ENCODE measurements around the gene C3orf20. TPM values are rescaled to one million over a fixed set of nuclear protein-coding genes. Genes with fewer than 3 reads are reported as not detected.
A peak's percentile ranks its signal among the peaks of the same experiment; 100 is the strongest.

The C3orf20 gene
- total and polyA plus RNA-seq, 9 of the 15 experiments (the other 6 are each of a cell fraction or from before 2014, with no cell fraction given): 0.04 TPM; not detected in 8

DNA sequence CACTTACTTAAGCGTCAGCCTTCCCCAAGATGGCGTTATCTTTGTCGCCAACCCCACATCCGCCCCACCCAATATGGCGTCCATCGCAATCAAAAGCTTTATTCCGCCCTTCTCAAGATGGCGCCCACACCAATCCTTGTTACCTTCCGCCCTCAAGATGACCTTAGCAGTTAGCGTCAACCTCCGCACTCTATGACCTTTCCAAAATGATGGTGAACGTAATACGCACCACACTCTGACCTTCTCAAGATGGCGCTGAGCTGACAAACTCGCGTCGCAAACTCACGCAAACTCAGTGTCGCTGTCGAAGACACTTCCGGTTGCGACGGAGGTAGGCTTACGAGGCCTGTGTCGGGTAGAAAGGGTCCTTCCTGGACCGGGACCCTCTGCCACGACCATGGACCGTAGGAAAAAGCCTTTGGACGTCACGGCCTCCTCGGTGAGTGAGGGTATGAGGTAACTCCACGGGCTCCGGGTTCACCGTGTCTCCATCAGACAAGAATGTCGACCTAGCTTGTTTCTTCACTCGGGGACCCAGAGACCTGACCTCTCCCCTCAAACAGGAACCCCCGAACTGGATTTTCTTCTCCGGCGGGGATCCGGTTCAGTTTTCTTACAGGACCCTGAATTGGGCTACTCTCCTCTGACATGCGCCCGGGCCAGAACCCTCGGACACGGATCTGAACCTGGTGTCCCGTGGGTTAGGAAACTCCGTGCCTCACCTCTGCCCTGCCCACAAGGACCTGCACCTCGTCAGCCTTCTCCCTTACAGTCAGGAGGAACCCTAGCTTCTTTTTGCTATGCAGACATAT, 23.3 kb upstream of the C3orf20 start, which contains the start of gene CCDC174 (continued):
- TF ChIP-seq TAF1 (IDR thresholded peaks at IDR 0.05; ENCODE audit: control insufficient read depth, extremely low read depth, insufficient read depth, low read length, severe bottlenecking): peak; percentile 92
- TF ChIP-seq TCF7L2 (IDR thresholded peaks at IDR 0.05; ENCODE audit: low read depth, low read length): no peak
- TF ChIP-seq PTRF (tag; IDR thresholded peaks at IDR 0.05): no peak
- TF ChIP-seq GATAD2B (IDR thresholded peaks at IDR 0.05; ENCODE audit: borderline replicate concordance): peak; percentile 54; the same call in 1 of the 2 replicates
- peak; percentile 82; the same call in 1 of the 2 replicates for TF ChIP-seq NR1H2 (CRISPR knock-in tag; IDR thresholded peaks at IDR 0.05)
- TF ChIP-seq MAX (CRISPR knock-in tag; IDR thresholded peaks at IDR 0.05): peak; percentile 56; the same call in 1 of the 2 replicates
- TF ChIP-seq RCOR1 (IDR thresholded peaks at IDR 0.05; ENCODE audit: borderline replicate concordance in 1 of 2, low read depth in 2 of 2, low read length in 2 of 2): peak in 1 of 2 experiments; percentile 52; a peak in 1 of 4 replicates
- TF ChIP-seq RREB1 (CRISPR knock-in tag; IDR thresholded peaks at IDR 0.05): no peak; the same call in 1 of the 2 replicates
- no peak for TF ChIP-seq STAT5A (IDR thresholded peaks at IDR 0.05; ENCODE audit: borderline replicate concordance, low read length)
- TF ChIP-seq ZNF41 (CRISPR knock-in tag; conservative IDR thresholded peaks at IDR 0.05): no peak
- TF ChIP-seq, protein P1, sequence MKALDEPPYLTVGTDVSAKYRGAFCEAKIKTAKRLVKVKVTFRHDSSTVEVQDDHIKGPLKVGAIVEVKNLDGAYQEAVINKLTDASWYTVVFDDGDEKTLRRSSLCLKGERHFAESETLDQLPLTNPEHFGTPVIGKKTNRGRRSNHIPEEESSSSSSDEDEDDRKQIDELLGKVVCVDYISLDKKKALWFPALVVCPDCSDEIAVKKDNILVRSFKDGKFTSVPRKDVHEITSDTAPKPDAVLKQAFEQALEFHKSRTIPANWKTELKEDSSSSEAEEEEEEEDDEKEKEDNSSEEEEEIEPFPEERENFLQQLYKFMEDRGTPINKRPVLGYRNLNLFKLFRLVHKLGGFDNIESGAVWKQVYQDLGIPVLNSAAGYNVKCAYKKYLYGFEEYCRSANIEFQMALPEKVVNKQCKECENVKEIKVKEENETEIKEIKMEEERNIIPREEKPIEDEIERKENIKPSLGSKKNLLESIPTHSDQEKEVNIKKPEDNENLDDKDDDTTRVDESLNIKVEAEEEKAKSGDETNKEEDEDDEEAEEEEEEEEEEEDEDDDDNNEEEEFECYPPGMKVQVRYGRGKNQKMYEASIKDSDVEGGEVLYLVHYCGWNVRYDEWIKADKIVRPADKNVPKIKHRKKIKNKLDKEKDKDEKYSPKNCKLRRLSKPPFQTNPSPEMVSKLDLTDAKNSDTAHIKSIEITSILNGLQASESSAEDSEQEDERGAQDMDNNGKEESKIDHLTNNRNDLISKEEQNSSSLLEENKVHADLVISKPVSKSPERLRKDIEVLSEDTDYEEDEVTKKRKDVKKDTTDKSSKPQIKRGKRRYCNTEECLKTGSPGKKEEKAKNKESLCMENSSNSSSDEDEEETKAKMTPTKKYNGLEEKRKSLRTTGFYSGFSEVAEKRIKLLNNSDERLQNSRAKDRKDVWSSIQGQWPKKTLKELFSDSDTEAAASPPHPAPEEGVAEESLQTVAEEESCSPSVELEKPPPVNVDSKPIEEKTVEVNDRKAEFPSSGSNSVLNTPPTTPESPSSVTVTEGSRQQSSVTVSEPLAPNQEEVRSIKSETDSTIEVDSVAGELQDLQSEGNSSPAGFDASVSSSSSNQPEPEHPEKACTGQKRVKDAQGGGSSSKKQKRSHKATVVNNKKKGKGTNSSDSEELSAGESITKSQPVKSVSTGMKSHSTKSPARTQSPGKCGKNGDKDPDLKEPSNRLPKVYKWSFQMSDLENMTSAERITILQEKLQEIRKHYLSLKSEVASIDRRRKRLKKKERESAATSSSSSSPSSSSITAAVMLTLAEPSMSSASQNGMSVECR (CRISPR knock-in tag; IDR thresholded peaks at IDR 0.05): peak; percentile 87
- no peak for TF ChIP-seq ZNF707 (CRISPR knock-in tag; conservative IDR thresholded peaks at IDR 0.05)
- TF ChIP-seq TCF3 (CRISPR knock-in tag; IDR thresholded peaks at IDR 0.05): peak; percentile 48
- TF ChIP-seq ZFPM2 (CRISPR knock-in tag; IDR thresholded peaks at IDR 0.05): no peak
- no peak for TF ChIP-seq GTF2B (IDR thresholded peaks at IDR 0.05; ENCODE audit: extremely low read depth, insufficient read length)
- TF ChIP-seq GATA2 (CRISPR knock-in tag; IDR thresholded peaks at IDR 0.05): peak; percentile 83
